GM18909 (cell line): ENCODE data around the gene RIPK3.
A peak's percentile ranks its signal among the peaks of the same experiment; 100 is the strongest.
"Not testable (repeated sequence)": the region's sequence is repeated elsewhere in the genome, so short reads cannot be mapped to it uniquely, and the experiment has no call there.

Source experiments
- ATAC-seq: cut with Tn5 transposase; IDR thresholded peaks from one replicate; pipeline ENCODE4 v1.9.1; 2021; ENCODE audit warnings: mild to moderate bottlenecking; ENCODE audit not compliant: unreplicated experiment, poor library complexity

The RIPK3 gene

DNA sequence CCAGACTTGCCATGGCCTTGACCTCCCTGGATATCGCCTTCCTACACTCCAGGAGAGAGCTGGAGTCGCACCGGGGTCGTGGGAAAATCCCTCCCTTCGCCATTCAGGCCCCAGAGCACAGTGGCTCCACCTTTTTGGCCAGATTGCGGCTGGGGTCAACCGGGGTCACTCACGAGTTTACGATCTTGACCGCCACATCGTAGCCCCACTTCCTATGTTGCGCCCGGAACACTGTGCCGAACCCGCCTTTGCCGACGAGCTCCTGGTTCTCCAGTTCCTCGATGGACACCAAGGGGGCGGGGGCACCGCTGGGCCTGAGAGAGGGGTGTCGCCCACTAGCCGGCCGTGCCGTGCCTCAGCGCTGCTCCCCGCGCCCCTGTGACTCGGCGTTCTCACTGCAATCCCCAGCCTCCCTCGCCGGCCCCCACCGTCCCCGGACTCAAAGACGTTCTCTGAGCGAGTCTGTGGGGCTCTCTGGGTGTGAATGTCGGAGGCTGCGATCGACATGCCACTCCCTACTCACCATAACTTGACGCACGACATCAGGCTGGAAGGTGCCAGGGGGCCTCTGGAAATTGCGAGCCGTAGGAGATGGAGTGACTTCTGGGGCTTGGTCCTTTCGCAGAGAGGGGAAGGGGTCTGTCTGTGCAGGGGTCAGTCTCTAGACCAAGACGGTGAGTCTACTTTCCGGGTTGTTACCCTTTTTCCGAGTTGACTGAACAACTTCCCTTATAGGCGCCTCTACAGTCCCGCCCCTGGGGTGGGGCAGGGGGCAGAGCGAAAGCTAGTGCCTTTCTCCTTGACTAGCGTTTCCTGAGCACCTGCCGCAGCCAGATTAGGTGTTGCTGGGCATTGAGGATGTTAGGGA is at the start of gene RIPK3:
Gene RIPK3 (minus strand): TSS at position 708 of the 868 bp plus-strand sequence. CDS start 165 bp downstream, at position 543.
- peak; percentile 93 for ATAC-seq

DNA sequence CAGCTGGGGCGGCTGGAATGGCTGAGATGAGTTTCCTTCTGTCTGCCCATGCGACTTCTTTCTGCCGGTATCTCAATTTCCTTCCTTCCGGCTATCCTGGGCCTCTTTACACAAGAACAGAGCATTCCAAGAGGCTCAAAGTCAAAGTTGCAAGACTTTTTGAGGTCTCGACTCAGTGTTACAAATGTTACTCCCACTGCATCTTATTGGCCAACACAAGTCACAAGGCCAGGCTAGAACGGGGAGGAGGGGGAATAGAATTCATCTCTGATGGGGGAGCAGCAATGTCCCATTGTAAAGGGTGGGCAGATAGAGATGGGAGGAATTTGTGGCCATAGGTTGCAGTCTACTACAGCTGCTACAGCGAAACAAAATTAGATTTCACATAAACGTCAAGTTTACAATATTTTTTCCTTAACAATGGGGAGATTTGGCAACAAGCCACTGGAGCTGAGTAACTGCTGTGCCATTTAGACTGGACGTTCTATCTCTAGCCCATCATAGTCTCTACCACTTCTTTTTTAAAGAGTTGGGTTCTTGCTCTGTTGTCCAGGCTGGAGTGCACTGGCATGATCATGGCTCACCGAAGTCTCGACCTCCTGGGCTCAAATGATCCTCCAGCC is 49.5 kb upstream of the RIPK3 start:
- no peak for ATAC-seq

DNA sequence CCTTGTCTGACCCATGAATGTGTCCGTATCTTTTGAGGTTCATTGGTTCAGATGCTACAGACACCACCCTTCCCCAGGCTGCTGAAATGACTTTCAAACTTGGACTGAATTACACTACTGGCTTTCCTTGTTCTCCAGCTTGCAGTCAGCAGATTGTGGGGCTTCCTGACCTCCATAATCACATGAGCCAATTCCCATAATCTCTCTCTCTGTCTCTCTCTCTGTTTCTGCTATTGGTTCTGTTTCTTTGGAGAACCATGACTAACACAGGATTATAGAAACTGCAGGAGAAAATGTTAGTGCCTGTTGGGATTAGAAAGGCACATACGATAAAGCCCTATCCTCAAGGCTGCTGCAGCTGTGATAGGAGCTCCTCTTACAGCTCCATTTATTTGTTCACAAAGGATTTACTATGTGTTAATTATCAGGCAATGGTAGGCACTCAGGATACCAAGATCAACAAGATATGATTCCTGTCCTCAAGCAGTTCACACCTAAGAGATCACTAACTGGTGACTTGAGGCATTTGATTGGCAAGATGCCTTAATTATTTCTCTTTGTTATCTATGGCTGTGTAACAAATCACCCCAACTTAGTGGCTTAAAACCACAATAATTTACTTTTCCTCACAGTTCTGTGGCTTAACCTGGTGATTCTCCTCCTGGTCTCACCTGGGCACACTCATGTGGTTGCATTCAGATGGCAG is 48.8 kb upstream of the RIPK3 start:
- no peak for ATAC-seq

DNA sequence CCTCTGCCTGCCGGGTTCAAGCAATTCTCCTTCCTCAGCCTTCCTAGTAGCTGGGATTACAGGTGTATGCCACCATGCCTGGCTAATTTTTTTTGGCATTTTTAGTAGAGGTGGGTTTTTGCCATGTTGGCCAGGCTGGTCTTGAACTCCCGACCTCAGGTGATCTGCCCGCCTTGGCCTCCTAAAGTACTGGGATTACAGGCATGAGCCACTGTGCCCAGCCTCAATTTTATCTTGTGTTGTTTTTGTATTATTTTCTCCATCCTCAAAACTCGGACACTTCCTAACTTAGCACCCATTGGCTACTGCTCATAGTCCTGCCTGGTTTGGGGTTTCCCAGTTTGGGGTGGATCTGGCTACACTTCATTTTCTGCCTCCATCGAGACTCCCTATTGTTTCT is 47.8 kb upstream of the RIPK3 start:
- not testable (repeated sequence) for ATAC-seq

DNA sequence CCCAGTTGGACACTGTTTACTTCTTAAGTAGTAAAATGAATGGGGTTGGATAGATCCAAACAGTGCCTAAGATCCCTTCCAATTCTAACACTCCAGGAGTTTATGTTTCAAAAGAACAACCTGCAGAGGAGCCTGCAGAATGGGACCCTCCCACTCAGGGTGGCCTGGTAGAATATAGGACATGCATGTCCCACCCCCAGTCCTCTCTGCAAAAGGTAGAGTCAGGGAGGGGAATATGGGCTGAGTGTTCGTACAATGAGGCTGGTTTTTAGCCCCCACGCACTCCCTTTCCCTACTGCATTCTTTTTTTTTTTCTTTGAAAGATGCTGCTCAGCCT is 47.2 kb upstream of the RIPK3 start:
- no peak for ATAC-seq

DNA sequence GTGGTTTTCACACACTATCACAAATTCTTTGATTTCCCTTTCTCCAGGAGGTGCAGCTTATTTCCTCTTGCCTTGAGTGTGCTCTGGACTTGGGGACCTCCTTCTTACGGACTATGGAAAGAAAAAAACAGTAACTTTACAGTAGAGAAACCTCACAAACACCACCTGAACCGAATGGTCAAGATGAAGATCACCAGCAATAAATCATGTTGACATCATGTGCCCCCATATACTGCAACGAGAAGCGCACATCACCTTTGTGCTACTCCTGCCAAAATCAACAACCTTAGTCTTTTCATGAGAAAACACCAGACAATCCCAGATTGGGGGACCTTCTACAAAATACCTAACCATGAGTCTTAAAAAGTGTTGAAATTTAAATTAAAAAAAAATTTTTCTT is 45.7 kb upstream of the RIPK3 start:
- ATAC-seq = no peak

DNA sequence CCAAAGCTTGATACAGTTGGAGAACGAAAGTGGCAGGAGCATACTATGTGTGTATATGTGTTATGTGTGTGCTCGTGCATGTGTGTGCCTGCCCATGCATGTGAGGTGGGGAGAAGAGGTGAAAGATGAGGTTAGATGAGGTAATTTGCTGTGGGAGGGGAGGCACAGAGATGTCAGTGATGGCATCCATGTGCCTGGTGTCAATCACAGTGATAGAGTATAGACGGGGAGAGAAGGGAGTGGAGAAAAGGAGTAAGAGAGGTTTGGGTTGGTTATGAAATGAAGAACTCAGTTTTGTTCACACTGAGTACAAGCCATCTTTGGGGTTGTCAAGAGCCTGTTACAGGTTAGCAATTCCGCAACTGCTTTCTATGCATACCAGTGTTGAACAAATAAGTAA is 44.4 kb upstream of the RIPK3 start:
- ATAC-seq = no peak

DNA sequence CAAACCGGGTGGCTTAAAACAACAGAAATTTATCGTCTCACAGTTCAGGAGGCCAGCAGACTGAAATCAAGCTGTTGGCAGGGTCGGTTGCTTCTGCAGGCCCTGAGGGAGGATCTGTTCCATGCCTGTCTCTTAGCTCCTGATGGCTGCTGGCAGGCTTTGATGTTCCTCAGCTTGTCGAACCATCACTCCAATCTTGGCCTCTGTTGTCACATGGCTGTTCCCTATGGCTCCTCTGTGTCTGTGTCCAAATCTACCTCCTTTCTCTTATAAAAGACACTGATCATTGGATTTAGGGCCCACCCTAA is 42.2 kb upstream of the RIPK3 start:
- ATAC-seq = no peak

DNA sequence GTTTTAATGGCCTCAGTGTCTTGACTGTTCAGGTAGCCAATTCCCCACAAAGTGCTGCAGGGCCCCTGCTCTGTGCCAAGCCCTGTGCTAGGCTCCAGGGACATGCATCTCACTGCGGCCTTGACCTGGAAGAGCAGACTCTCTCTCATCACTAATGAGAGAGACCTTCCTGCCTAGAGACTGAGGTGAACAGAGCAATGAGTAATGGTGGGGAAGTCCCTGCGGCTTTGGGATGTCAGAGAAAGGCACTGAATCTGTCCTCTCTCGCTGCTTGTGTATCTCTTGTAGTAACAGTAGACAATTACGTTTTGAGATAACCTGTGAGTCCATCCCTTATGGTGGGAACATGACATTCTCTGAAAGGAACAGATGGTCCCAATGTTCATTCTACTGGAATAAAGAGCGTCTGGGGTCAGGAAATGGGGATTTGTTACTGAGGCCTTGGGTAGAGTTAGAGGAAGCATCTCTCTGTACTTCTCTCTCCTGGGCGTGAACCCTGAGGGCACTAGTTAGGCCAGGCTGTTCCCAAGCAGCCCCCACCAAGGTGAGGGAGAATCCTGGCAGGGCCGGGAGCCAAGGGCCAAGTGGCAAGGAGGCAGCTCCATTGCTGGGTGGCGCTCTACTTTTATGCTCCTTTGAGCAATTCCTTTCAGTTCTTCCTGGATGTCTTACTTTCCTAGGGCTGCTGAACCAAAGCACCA is 41.7 kb upstream of the RIPK3 start:
- ATAC-seq = no peak

DNA sequence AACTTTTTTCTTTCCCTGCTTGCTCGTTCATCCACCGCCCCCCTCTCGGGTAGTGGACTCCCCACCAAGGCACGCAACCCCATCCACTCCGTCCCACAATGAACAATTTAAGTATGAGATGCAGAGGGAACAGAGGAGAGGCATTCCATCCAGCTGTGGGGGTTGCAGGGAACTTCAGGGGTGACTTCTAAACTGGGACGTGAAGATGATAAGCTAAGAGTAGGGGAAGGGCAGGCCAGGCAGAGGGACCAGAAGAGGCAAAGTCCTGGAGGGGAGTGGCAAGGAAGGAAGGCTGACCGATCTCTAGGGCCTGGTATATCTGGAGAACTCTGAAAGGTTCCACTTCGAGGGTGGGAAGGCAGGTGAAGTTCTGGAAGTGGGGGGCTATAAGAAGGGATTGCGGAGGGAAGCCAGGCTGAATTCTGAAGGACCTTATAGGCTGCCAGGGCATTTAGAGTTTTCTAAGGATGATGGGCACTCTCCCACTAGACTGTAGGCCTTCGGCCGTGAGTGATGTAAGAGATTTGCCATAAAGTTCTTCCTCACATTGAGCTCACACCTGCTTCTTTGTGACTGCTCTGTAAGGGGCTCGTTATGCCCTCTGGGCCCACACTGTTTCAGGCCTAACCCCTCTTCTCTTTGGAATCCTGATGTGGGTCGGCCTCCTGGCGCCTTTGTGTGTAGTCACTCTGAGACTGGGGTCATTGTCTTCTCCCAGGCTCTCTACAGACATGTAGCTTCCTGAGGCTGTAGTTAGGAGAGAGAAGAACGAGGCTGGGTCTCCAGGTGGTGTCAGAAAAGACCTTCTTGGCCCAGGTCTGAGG is 40.3 kb upstream of the RIPK3 start:
- no peak for ATAC-seq

DNA sequence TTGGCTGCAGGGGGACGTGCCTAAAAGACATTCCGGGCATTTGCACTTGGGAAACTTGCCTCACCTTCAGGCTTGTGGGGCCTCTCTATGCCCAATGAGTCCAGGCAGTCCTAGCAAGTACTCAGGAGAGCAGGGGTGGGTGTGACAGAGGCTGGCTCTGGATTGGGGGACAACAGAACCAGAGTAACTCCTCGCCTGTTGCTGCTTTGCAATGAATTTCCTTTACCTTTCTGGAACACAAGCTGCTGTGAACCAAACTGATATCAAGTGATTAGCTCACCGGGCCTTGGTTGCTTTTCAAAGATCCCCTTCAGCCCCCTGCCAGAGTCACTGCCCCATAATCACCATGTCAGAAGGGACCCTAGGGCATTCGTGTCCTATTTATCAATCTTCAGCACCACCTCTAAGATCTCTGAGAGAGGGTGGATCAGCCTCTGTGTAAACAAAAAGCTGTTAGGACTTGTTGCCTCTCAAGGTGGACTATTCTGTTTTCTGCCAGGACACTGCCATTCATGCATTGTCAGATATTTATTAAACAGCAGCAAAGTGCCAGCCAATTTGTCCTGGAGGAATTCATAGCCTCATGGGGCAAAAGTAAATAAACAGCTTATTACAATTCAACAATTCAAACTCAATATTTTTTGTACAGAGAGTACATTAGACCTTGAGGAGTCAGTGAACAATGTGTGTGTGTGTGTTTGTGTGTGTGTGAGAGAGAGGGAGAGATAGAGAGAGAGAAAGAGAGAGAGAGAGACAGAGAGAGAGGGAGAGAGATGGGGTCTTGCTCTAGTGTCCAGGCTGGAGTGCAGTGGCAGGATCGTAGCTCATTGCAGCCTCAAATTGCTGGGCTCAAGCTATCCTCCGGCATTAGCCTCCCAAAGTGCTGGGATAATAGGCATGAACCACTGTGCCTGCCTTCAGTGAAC is 39.5 kb upstream of the RIPK3 start:
- no peak for ATAC-seq

DNA sequence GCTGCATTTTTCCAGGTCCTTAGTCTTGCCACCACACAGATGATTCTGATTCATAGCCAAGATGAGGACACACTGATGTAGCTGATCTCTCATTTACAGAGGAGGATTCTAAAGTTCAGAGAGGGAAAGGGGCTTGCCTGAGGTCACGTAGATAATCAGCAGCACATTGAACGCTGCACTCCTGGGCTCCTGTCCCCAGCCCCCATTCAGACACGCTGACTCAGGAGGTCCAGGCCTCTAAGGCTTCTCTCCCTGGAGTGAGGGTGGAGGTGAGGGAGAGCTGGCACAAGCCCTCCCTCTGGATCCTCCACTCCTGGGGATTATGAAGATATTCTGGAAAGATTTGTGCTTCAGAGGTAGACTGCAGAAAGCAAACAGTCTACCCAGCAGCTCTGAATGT is 38.5 kb upstream of the RIPK3 start:
- no peak for ATAC-seq

DNA sequence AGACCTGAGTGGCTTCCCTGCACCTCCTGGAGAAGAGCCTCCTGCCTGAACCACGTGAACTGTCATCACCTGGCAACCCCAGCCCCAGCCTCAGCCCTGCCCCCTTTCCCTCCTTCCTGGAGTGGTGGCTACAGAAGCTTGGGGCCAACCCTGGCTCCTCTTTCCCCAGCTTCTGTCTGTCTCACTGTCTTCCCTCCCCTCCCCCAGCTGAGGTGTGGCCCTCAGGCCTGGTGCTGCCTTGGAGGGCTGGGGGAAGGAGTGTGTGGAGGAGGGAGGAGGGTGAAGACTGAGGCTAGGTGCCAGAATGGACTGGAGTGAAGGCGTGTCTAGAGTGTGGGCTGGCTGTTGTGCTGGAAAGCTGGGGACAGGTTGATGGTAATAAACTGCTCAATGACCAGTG is 37.9 kb upstream of the RIPK3 start:
- ATAC-seq = no peak

DNA sequence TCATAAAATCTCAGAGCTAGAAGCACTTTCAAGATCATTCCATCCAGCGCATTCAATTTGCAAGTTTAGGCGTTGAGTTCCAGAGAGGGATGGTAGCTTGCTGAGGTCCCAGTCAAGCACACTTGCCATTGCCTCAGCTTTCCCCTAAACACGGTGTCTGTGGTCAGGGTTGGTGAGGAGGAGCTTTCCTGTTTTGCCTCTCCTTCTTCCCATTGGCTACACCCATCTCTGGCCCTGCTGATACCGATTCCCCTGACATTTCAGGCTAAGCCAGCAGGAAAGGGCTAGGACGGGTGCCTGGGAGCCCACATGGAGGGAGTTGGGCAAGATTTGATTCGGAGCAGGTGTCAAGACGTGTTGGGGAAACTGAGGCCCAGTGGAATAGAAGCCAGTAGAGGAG is 37.3 kb upstream of the RIPK3 start:
- no peak for ATAC-seq

DNA sequence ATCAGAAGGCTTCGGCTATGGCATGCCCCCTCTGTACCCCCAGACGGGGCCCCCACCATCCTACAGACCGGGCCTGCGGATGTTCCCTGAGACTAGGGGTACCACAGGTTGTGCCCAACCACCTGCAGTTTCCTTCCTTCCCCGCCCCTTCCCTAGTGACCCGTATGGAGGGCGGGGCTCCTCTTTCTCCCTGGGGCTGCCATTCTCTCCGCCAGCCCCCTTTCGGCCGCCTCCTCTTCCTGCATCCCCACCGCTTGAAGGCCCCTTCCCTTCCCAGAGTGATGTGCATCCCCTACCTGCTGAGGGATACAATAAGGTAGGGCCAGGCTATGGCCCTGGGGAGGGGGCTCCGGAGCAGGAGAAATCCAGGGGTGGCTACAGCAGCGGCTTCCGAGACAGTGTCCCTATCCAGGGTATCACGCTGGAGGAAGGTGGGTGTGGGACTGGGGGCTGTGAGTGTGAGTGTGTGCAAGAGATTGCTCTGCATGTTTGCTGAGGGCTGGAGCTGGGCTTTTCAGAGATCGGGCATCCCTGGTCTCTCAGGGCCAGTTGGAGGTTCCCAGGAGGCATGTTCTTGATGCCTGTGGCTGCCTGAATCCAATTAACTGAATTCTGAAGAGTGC is 36.8 kb upstream of the RIPK3 start:
- ATAC-seq = no peak

DNA sequence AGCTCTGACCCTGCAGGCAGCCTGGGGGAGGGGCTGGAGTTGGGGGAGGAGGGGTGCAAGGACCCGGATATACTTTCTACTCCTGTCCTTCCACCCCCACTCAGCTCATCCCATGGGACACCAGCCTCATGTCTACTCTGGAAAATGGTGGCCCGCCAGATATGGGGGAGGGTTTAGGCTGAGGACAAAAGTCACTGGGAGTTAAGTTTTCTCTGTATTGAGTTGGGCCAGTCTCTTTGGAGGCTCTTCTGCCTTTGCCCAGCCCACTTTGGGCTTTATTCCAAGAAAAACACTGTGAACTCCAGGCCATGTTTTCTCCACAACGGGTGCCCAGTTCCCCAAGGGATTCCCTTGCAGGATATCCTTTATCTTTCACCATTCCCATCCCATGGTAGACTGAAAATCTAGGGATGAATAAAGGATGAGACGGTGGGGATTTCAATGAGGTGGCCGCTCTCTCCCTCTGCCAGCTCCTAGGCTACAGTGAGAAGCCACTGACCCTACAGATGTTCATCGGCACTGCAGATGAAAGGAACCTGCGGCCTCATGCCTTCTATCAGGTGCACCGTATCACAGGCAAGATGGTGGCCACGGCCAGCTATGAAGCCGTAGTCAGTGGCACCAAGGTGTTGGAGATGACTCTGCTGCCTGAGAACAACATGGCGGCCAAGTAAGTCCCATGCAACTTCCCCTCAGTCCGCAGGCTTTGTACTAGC is 33.1 kb upstream of the RIPK3 start:
- ATAC-seq = no peak

DNA sequence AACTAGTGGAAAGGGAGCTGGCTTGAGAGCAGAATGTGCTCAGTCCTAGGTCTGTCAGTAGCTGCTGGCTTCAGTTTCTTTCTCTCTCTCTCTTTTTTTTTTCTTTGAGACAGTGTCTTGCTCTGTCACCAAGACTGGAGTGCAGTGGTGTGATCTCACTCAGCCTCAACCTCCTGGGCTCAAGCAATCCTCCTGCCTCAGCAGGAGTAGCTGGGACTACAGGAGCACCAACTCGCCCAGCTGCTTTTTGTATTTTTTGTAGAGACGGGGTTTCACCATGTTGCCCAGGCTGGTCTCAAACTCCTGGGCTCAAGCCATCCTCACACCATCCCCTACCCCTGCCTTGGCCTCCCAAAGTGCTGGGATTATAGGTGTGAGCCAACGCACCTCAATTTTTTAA is 31.8 kb upstream of the RIPK3 start:
- not testable (repeated sequence) for ATAC-seq

DNA sequence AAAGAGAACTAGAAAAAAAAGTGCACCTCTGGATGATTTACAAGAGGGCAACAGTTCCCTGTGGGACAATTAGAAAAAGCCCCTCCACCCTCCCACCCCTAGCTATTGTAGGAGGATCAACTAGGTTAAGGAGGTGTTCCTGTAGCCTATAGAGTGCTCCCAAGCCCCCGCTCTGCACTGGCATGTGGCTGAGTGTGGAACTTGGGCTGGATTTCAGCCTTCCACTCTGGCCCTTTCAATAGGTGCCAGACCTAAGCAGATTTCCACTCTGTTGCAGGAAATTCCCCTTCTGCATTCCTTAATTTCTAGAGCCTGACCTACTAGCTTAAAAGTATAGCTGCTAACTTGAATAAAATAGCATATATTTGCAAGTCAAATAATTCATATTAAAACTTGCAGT is 31.0 kb upstream of the RIPK3 start:
- no peak for ATAC-seq
